H9 (cell line): Measurements from ENCODE around the gene PARP12. TPM values are rescaled to one million over a fixed set of nuclear protein-coding genes. Genes with fewer than 3 reads are reported as not detected.

ENCODE experiments used
- DNase-seq: peaks from one replicate; pipeline ENCODE4 v3.0.0-alpha.2; 2017
- H2AFZ ChIP-seq: one replicate; pipeline ENCODE4 v1.6.1; 2013; ENCODE audit warnings: mild to moderate bottlenecking, low read length, control low read depth, moderate library complexity
- H2AK5ac ChIP-seq: 2 replicates; pipeline ENCODE4 v1.6.1; 2013; ENCODE audit warnings: low read length, control low read depth, mixed read lengths; ENCODE audit not compliant: insufficient read length
- H2BK120ac ChIP-seq: one replicate; pipeline ENCODE4 v1.6.1; 2013; ENCODE audit warnings: low read depth, mild to moderate bottlenecking, low read length, control low read depth, inconsistent platforms; ENCODE audit not compliant: poor library complexity, severe bottlenecking
- H2BK12ac ChIP-seq: 2 replicates; pipeline ENCODE4 v1.6.1; 2013; ENCODE audit warnings: low read length, control low read depth, mixed read lengths, low read depth; ENCODE audit not compliant: insufficient read length
- H2BK15ac ChIP-seq: 2 replicates; pipeline ENCODE4 v1.6.1; 2013; ENCODE audit warnings: low read depth, low read length, control low read depth
- H2BK20ac ChIP-seq: one replicate; pipeline ENCODE4 v1.6.1; 2013; ENCODE audit warnings: low read depth, mild to moderate bottlenecking, low read length, control low read depth, inconsistent platforms; ENCODE audit not compliant: poor library complexity, severe bottlenecking
- H2BK5ac ChIP-seq: 2 replicates; pipeline ENCODE4 v1.6.1; 2013; ENCODE audit warnings: low read length, control low read depth, mixed read lengths; ENCODE audit not compliant: insufficient read length
- H3K14ac ChIP-seq: 2 replicates; pipeline ENCODE4 v1.6.1; 2013; ENCODE audit warnings: low read length, control low read depth; ENCODE audit not compliant: insufficient read depth
- H3K18ac ChIP-seq: 2 replicates; pipeline ENCODE4 v1.6.1; 2013; ENCODE audit warnings: low read depth, mild to moderate bottlenecking, mixed read lengths, low read length, control low read depth; ENCODE audit not compliant: insufficient read length
- H3K23ac ChIP-seq: 2 replicates; pipeline ENCODE4 v1.6.1; 2013; ENCODE audit warnings: low read length, control low read depth, mixed read lengths, low read depth; ENCODE audit not compliant: insufficient read length
- H3K23me2 ChIP-seq: 2 replicates; pipeline ENCODE4 v1.6.1; 2013; ENCODE audit warnings: low read depth, mild to moderate bottlenecking, mixed read lengths, low read length, control low read depth; ENCODE audit not compliant: insufficient read length, poor library complexity, severe bottlenecking
- H3K27ac ChIP-seq: 2 replicates; pipeline ENCODE4 v1.5.1; 2013; ENCODE audit warnings: low read length, control low read depth, mixed read lengths, low read depth; ENCODE audit not compliant: insufficient read length
- H3K27me3 ChIP-seq: 2 replicates; pipeline ENCODE4 v1.6.1; 2013; ENCODE audit warnings: low read length, control low read depth, inconsistent platforms; ENCODE audit not compliant: insufficient read depth
- H3K4ac ChIP-seq: 2 replicates; pipeline ENCODE4 v1.6.1; 2013; ENCODE audit warnings: low read depth, mild to moderate bottlenecking, control low read depth, inconsistent platforms, low read length, moderate library complexity
- H3K4me1 ChIP-seq: 2 replicates; pipeline ENCODE4 v1.6.1; 2013; ENCODE audit warnings: low read length, control low read depth, inconsistent platforms; ENCODE audit not compliant: insufficient read depth
- H3K4me2 ChIP-seq: 2 replicates; pipeline ENCODE4 v1.6.1; 2013; ENCODE audit warnings: low read length, control low read depth, mixed read lengths; ENCODE audit not compliant: insufficient read length, insufficient read depth
- H3K56ac ChIP-seq: 2 replicates; pipeline ENCODE4 v1.6.1; 2013; ENCODE audit warnings: low read depth, mild to moderate bottlenecking, mixed read lengths, low read length, control low read depth; ENCODE audit not compliant: insufficient read length
- H3K79me1 ChIP-seq: 2 replicates; pipeline ENCODE4 v1.6.1; 2013; ENCODE audit warnings: low read depth, mild to moderate bottlenecking, moderate library complexity, low read length, control low read depth, inconsistent platforms; ENCODE audit not compliant: insufficient read depth, poor library complexity, severe bottlenecking
- H3K79me2 ChIP-seq: 2 replicates; pipeline ENCODE4 v1.6.1; 2013; ENCODE audit warnings: low read length, control low read depth, inconsistent platforms; ENCODE audit not compliant: insufficient read depth
- H3K9ac ChIP-seq: 2 replicates; pipeline ENCODE4 v1.6.1; 2013; ENCODE audit warnings: low read length, control low read depth, mixed read lengths; ENCODE audit not compliant: insufficient read length; ENCODE audit errors: extremely low read depth
- H3K9me3 ChIP-seq: one replicate; pipeline ENCODE4 v1.6.1; 2013; ENCODE audit warnings: low read depth, low read length, inconsistent platforms; ENCODE audit not compliant: control insufficient read depth
- H3T11ph ChIP-seq: one replicate; pipeline ENCODE4 v1.6.1; 2013; ENCODE audit warnings: mild to moderate bottlenecking, low read length, control low read depth, inconsistent platforms
- H4K20me1 ChIP-seq: one replicate; pipeline ENCODE4 v1.6.1; 2013; ENCODE audit not compliant: control insufficient read depth, insufficient read length, insufficient read depth
- H4K5ac ChIP-seq: 2 replicates; pipeline ENCODE4 v1.6.1; 2013; ENCODE audit warnings: low read depth, mild to moderate bottlenecking, mixed read lengths, low read length, control low read depth; ENCODE audit not compliant: insufficient read length
- H4K8ac ChIP-seq: replicated peaks from 2 replicates; pipeline ENCODE4 v1.6.1; 2013; ENCODE audit warnings: low read length, control low read depth, mixed read lengths, low read depth; ENCODE audit not compliant: insufficient read length
- H4K91ac ChIP-seq: 2 replicates; pipeline ENCODE4 v1.6.1; 2013; ENCODE audit warnings: low read depth, mild to moderate bottlenecking, moderate library complexity, mixed read lengths, low read length, control low read depth; ENCODE audit not compliant: insufficient read length
- H3K27ac Mint-ChIP-seq, 3 experiments: 2 replicates in 2 of 3; 3 replicates in 1 of 3; pipeline ENCODE4 v1.8.0; 2020 to 2021; ENCODE audit warnings: mixed read lengths in 3 of 3, mild to moderate bottlenecking in 1 of 3, moderate library complexity in 1 of 3
- H3K27me3 Mint-ChIP-seq: 2 replicates; pipeline ENCODE4 v1.8.0; 2021; ENCODE audit warnings: low read depth, mild to moderate bottlenecking, moderate library complexity, mixed read lengths
- H3K36me3 Mint-ChIP-seq, 3 experiments: 2 replicates in 2 of 3; 3 replicates in 1 of 3; pipeline ENCODE4 v1.8.0; 2020 to 2021; ENCODE audit warnings: low read depth in 3 of 3, mixed read lengths in 3 of 3; ENCODE audit not compliant: insufficient read depth in 1 of 3
- H3K4me1 Mint-ChIP-seq, 2 experiments: 2 replicates each; pipeline ENCODE4 v1.8.0; 2020; ENCODE audit warnings: mixed read lengths in 2 of 2
- H3K4me3 Mint-ChIP-seq, 2 experiments: 2 replicates in 1 of 2; 3 replicates in 1 of 2; pipeline ENCODE4 v1.8.0; 2020 to 2021; ENCODE audit warnings: mild to moderate bottlenecking in 2 of 2, mixed read lengths in 2 of 2, moderate library complexity in 1 of 2
- H3K9me3 Mint-ChIP-seq, 2 experiments: 2 replicates in 1 of 2; 3 replicates in 1 of 2; pipeline ENCODE4 v1.8.0; 2020; ENCODE audit warnings: mild to moderate bottlenecking in 2 of 2, mixed read lengths in 2 of 2, moderate library complexity in 1 of 2
- WGBS: extraction: QIAGEN DNeasy Blood & Tissue Kit; methylation state at CpG from one replicate; pipeline ENCODE4 v1.1.7; 2013; ENCODE audit warnings: missing lambda C conversion rate, low lambda C conversion rate, mixed read lengths; ENCODE audit not compliant: insufficient read length; ENCODE audit errors: extremely low coverage; 5-methylcytosine and 5-hydroxymethylcytosine counted together
- total RNA-seq: library from RNA; stranded (reverse); gene quantifications from 2 replicates; pipeline ENCODE4 v1.2.1, GENCODE V29; 2021
- TF ChIP-seq, protein P1 (sequence below): fragments of 200-600 bp; sonication (generic); conservative IDR thresholded peaks from 3 replicates; pipeline ENCODE4 v1.8.0; 2021; ENCODE audit warnings: antibody characterized with exemption, mild to moderate bottlenecking

PARP12 gene
- total RNA-seq, 1 experiment from 2014 or later, result 11.8 TPM

DNA sequence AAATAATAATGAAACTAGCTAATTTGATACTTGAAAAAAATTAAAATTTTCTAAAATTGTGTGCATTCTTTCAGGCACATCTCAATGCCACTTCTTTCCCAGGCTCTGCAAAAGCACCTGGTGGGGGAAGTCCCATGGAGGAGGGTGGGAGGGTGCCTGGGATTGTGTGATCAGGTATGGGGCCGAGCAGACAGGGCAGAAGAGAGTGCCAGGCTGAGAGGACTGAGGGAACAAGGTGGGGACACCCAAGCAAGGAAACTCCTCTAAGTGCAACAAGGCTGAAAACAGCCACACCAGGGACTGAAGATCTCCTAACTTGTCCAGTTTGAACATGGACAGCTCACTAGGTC is 13.8 kb downstream of the PARP12 start:
- Histone ChIP-seq H2AK5ac (no peak overlapping the region), H3K4me1 (no peaks in the 10 kb centered on the region), H3K56ac (no peak overlapping the region), H3K4me2 (no peak overlapping the region), H3K23me2 (no peaks in the 10 kb centered on the region), H2BK12ac (no peak overlapping the region), H3K79me1 (no peaks in the 10 kb centered on the region), H2BK15ac (no peak overlapping the region), H3K27ac (no peak overlapping the region), H2AFZ (no peak overlapping the region), H3K23ac (no peak overlapping the region), H4K20me1 (no peaks in the 10 kb centered on the region), H4K5ac (no peak overlapping the region), H2BK20ac (no peak overlapping the region), H3K9me3 (no peaks in the 10 kb centered on the region), H3K27me3 (no peaks in the 10 kb centered on the region), H3K14ac (no peak overlapping the region; the same call in 1 of the 2 replicates), H4K91ac (no peak overlapping the region), H2BK5ac (no peak overlapping the region), H4K8ac (no peak overlapping the region), H3K79me2 (no peaks in the 10 kb centered on the region), H2BK120ac (no peak overlapping the region), H3K9ac (no peak overlapping the region), H3T11ph (no peak overlapping the region), H3K4ac (no peak overlapping the region), H3K18ac (no peak overlapping the region)
- peaks cover 0 to 5% (median 0%) of the 10 kb centered on the region in 3 experiments; a peak in 2 of 7 replicates for H3K36me3 Mint-ChIP-seq
- H3K4me1 Mint-ChIP-seq, result no peaks in the 10 kb centered on the region
- peak overlapping the region in 1 of 3 experiments; percentile 76; a peak in 1 of 7 replicates for H3K27ac Mint-ChIP-seq
- no CpG with 5 or more reads among the region's 1 CpG for WGBS
- H3K9me3 Mint-ChIP-seq, result no peaks in the 10 kb centered on the region
- H3K27me3 Mint-ChIP-seq, result no peaks in the 10 kb centered on the region
- TF ChIP-seq, protein P1, sequence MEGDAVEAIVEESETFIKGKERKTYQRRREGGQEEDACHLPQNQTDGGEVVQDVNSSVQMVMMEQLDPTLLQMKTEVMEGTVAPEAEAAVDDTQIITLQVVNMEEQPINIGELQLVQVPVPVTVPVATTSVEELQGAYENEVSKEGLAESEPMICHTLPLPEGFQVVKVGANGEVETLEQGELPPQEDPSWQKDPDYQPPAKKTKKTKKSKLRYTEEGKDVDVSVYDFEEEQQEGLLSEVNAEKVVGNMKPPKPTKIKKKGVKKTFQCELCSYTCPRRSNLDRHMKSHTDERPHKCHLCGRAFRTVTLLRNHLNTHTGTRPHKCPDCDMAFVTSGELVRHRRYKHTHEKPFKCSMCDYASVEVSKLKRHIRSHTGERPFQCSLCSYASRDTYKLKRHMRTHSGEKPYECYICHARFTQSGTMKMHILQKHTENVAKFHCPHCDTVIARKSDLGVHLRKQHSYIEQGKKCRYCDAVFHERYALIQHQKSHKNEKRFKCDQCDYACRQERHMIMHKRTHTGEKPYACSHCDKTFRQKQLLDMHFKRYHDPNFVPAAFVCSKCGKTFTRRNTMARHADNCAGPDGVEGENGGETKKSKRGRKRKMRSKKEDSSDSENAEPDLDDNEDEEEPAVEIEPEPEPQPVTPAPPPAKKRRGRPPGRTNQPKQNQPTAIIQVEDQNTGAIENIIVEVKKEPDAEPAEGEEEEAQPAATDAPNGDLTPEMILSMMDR, result no peak
- no peak for DNase-seq
- H3K4me3 Mint-ChIP-seq, result no peak overlapping the region
